C4-2B (cell line): Measurements from ENCODE around the gene TSSK2.

Experiments used
- H3K27ac ChIP-seq: fragments of 450-650 bp; 2 replicates; pipeline ENCODE4 v1.5.1; 2017
- ZFX ChIP-seq: fragments of 450-650 bp; IDR thresholded peaks from 2 replicates; pipeline ENCODE4 v1.6.1; 2017
- TF ChIP-seq, protein P1 (sequence below): fragments of 450-650 bp; conservative IDR thresholded peaks from 2 replicates; pipeline ENCODE4 v1.5.1; 2017; ENCODE audit warnings: mild to moderate bottlenecking

TSSK2 gene

DNA sequence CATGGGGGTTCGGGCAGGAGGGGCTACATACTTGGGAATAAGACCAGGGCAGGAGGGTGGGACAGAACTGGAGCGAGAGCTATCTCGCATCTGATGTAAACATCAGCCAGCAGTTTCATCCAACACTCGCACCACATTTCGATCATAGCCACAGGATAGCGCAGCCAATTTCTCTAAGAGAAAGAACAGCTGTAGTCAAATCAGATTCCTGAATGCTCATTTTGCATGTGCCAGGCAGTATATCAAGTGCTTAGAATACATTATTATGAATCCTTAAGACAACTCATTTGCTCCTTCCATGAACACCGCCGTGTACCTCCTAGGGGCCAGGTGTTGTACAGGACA lies 23.4 kb upstream of the TSSK2 start:
- TF ChIP-seq ZFX: no peak
- TF ChIP-seq, protein P1, sequence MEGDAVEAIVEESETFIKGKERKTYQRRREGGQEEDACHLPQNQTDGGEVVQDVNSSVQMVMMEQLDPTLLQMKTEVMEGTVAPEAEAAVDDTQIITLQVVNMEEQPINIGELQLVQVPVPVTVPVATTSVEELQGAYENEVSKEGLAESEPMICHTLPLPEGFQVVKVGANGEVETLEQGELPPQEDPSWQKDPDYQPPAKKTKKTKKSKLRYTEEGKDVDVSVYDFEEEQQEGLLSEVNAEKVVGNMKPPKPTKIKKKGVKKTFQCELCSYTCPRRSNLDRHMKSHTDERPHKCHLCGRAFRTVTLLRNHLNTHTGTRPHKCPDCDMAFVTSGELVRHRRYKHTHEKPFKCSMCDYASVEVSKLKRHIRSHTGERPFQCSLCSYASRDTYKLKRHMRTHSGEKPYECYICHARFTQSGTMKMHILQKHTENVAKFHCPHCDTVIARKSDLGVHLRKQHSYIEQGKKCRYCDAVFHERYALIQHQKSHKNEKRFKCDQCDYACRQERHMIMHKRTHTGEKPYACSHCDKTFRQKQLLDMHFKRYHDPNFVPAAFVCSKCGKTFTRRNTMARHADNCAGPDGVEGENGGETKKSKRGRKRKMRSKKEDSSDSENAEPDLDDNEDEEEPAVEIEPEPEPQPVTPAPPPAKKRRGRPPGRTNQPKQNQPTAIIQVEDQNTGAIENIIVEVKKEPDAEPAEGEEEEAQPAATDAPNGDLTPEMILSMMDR: no peak
- no peak overlapping the region for H3K27ac ChIP-seq

DNA sequence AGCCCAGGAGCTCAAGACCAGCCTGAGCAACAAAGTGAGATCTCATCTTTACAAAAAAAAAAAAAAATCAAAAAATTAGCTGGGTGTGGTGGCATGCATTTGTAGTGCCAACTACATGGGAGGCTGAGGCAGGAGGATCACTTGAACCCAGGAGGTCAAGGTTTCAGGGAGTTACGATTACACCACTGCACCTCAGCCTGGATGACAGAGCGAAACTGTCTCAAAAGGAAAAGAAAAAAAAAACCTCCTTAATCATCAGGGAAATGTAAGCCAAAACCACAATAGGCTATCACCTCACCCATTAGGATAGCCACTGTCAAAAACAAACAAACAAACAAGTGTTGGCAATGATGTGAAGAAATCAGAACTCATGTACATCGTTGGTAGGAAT lies 22.3 kb upstream of the TSSK2 start:
- TF ChIP-seq ZFX: no peak
- TF ChIP-seq, protein P1: no peak
- no peak overlapping the region for H3K27ac ChIP-seq

DNA sequence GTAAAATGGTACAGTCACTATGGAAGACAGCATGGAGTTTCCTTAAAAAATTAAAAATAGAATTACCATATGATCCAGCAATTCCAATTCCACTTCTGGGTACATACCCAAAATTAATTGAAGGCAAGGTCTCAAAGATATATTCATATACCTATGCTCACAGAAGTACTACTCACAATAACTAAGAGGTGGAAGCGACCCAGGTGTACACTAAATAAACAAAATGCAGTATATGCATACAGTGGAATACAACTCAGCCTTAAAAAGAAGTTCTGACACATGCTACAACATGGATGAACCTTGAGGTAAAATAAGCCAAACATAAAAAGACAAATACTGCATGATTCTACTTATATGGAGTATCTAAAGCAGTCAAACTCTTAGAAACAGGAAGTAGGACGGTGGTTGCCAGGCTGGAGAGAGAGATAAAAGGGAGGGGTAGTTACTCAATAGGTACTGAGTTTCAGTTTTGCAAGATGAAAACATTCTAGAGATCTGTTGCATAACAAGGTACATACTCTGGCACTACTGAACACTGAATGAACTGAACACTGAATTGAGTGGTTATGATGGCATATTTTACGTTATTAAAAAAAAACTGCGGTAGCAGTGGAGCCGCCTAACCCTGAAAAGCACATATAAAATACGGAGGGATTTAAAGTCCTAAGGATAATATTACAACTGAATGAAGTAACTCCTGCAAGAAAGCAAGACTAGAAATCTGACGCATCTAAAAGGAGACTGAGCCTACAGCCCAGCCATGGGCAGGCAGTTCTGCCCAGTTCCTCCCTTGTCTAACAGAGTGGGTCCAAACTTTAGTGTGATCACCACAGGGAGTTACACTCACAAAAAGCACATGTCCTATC lies 21.7 kb upstream of the TSSK2 start:
- no peak for TF ChIP-seq ZFX
- H3K27ac ChIP-seq: no peak overlapping the region

DNA sequence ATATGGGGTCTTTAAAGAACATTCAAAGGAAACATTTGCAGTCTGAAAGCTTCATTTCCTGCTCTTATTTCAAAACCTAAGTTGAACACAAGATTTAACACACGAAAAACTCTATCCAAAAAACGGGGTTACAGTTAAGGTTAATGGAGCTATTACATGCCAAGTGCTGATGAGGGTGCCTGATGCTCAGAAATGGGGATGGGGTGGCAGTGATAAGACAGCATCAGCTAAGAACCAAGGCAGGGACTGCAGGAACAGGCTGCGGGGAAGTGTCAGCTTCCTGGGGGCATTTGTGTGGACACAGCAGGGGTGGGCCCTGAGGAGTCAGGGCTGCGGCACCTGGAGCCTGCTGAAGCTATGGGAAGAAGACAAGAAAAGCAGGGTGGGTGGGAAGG lies 21.0 kb upstream of the TSSK2 start:
- H3K27ac ChIP-seq: no peak overlapping the region
- no peak for TF ChIP-seq ZFX
- TF ChIP-seq, protein P1: no peak

DNA sequence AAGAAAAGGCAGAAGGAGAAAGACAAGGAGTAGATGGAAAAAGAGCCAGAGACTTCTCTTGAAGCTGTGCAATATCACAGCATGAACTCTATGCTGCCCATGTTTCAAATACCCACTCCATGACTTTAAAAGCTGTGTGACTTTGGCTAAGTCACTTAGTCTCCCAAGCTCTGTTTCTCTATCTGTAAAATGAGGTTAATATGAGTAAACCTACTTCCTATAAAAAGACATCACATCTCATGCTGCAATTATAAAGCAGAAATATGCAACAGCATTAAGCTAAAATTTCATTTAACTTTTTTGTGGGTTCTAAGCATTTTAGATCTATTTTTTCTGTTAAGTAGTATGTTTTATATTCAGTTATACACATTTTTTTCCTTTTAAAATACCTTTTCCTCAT lies 20.5 kb upstream of the TSSK2 start:
- TF ChIP-seq, protein P1: no peak
- no peak for TF ChIP-seq ZFX
- H3K27ac ChIP-seq: no peak overlapping the region

DNA sequence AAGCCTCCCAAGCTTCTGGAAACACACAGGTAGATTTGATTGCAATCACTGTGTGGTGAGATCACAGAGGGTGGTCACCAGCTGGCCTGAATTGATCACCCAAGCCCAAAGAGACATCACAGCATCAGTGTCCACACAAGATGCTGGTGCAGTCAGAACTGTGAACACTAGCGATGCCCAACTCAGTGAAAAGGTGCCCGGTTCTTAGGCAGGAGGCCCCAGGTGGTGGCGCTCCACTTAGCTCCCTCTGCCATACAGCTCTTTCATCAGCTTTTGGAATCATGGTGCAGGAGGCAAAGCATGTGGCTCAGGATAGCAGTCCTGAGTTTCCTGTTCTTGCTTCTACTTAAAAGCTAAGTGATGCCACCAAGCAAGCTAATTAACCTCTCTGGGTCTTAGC lies 20.0 kb upstream of the TSSK2 start:
- no peak overlapping the region for H3K27ac ChIP-seq
- TF ChIP-seq ZFX: no peak
- TF ChIP-seq, protein P1: no peak

DNA sequence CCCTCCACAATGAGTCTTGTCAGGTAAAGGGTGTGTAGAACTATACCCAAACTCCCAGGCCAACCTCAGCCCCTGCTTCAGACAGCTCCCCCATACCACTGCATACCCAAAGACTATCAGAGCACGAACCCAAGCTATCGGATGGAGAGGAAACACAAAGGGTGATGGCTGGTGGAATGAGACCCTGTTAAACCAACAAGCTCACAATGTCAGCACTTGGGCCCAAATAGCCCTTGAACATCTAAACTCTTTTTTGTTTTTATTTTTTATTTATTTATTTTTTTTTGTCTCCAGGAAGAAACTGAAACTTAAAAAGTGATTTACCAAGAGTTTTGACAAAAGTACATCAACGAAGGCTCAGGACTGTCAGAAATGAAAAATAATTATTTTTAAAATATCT lies 19.5 kb upstream of the TSSK2 start:
- H3K27ac ChIP-seq: no peak overlapping the region

DNA sequence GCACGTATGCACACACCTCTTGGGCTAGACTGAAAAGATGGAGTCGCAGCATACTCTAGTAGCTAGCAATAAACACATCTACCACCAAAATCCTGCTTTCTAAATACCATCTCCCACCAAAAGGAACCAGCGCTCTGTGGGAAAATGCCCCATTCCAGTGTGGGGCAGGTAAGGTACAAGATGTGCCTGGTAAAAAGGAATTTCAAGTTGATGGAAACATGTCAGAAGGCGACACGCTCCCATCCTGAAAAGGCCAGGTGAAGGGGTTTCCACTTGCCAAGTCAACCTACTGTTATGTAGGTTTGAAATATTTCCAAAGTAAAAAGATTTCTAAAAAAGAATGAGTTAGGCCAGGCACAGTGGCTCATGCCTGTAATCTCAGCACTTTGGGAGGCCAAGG lies 17.7 kb upstream of the TSSK2 start:
- no peak overlapping the region for H3K27ac ChIP-seq
- no peak for TF ChIP-seq ZFX
- TF ChIP-seq, protein P1: no peak

More for the DNA sequence above, 19.5 kb upstream of the TSSK2 start:
- no peak for TF ChIP-seq ZFX
- TF ChIP-seq, protein P1: no peak
